ENCODE results near the gene MRPL21.

Gene MRPL21

DNA sequence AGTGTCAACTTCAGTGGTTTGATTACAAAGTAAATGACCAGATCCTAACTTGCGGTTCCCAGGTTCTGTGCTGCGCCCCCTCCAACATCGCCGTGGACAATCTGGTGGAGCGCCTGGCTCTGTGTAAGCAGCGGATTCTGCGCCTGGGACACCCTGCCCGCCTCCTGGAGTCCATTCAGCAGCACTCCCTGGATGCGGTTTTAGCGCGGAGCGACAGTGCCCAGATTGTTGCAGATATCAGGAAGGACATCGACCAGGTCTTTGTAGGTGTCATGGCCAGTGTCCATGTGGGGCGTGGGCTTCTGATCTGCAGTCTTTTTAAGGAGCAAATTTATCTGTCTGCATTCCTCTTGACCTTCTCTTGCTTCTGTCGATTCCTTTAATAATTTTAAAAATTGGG lies 11.1 kb upstream of the MRPL21 start:
- H3K4me1 ChIP-seq, result peaks cover 0 to 6% (median 0%) of the 10 kb centered on the region in 4 donors
- no peak for DNase-seq
- H3K9me3 ChIP-seq, result no peaks in the 10 kb centered on the region
- no peak overlapping the region for H3K27ac ChIP-seq
- no peaks in the 10 kb centered on the region for H3K27me3 ChIP-seq
- H3K36me3 ChIP-seq, result peaks cover 81 to 96% (median 88%) of the 10 kb centered on the region in 3 donors
- no peak overlapping the region for H3K4me3 ChIP-seq
- TF ChIP-seq, protein P1, sequence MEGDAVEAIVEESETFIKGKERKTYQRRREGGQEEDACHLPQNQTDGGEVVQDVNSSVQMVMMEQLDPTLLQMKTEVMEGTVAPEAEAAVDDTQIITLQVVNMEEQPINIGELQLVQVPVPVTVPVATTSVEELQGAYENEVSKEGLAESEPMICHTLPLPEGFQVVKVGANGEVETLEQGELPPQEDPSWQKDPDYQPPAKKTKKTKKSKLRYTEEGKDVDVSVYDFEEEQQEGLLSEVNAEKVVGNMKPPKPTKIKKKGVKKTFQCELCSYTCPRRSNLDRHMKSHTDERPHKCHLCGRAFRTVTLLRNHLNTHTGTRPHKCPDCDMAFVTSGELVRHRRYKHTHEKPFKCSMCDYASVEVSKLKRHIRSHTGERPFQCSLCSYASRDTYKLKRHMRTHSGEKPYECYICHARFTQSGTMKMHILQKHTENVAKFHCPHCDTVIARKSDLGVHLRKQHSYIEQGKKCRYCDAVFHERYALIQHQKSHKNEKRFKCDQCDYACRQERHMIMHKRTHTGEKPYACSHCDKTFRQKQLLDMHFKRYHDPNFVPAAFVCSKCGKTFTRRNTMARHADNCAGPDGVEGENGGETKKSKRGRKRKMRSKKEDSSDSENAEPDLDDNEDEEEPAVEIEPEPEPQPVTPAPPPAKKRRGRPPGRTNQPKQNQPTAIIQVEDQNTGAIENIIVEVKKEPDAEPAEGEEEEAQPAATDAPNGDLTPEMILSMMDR (IDR thresholded peaks at IDR 0.05), result no peak
- intact Hi-C loops (cut with DNase I; ENCODE audit: low total_unique reads), result no loop called here

DNA sequence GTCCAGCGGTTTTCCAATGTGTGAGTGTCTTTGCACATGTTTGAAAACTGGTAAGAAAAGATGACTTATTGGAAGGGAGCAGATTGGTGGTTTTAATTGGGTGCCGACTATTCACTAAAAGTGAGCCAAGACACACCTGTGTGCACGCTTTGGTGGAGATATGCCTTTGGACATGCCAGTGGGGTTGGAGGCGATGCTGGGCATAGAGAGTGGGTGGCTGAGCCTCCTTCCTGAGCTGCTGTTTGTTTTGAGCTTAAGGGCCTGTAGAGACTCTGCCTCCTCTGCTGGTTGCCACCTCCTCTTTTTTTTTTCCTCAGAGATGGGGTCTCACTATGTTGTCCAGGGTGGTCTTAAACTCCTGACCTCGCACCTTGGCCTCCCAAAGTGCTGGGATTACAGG lies 9.6 kb upstream of the MRPL21 start:
- Histone ChIP-seq H3K4me3 (no peak overlapping the region), H3K36me3 (peaks cover 82 to 96% (median 92%) of the 10 kb centered on the region in 3 donors), H3K9me3 (no peaks in the 10 kb centered on the region), H3K27ac (no peak overlapping the region), H3K4me1 (peaks cover 0 to 6% (median 0%) of the 10 kb centered on the region in 4 donors), H3K27me3 (no peaks in the 10 kb centered on the region)
- no peak for DNase-seq
- TF ChIP-seq, protein P1 (IDR thresholded peaks at IDR 0.05), result no peak
- intact Hi-C loops (cut with DNase I; ENCODE audit: low total_unique reads), result no loop called here

DNA sequence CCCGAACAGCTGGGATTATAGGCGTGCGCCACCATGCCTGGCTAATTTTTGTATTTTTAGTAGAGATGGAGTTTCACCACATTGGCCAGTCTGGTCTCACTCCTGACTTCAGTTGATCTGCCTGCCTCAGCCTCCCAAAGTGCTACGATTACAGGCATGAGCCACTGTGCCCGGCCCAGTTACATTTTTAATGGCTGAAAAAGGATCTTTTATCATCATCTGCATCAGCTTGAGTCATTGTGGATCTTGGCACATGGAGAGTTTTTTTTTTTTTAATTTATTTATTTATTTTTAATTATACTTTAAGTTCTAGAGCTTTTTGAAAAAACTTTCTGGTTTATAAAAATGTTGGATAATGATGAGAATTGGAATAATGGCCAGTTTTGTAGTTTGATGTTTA lies 8.6 kb upstream of the MRPL21 start:
- no peaks in the 10 kb centered on the region for H3K27me3 ChIP-seq
- intact Hi-C loops (cut with DNase I; ENCODE audit: low total_unique reads), result no loop called here
- TF ChIP-seq, protein P1 (IDR thresholded peaks at IDR 0.05), result no peak
- peaks cover 0 to 6% (median 0%) of the 10 kb centered on the region in 4 donors for H3K4me1 ChIP-seq
- no peak overlapping the region for H3K4me3 ChIP-seq
- H3K36me3 ChIP-seq, result peaks cover 83 to 96% (median 92%) of the 10 kb centered on the region in 3 donors
- H3K9me3 ChIP-seq, result no peaks in the 10 kb centered on the region
- H3K27ac ChIP-seq, result no peak overlapping the region
- DNase-seq, result no peak

- TF ChIP-seq, protein P1 (IDR thresholded peaks at IDR 0.05), result no peak
- H3K27me3 ChIP-seq, result no peaks in the 10 kb centered on the region
- H3K9me3 ChIP-seq, result no peaks in the 10 kb centered on the region
- peaks cover 0 to 6% (median 0%) of the 10 kb centered on the region in 4 donors for H3K4me1 ChIP-seq
- no peak for DNase-seq
- intact Hi-C loops (cut with DNase I; ENCODE audit: low total_unique reads), result no loop called here
- no peak overlapping the region for H3K4me3 ChIP-seq
- H3K27ac ChIP-seq, result no peak overlapping the region
- H3K36me3 ChIP-seq, result peaks cover 84 to 96% (median 88%) of the 10 kb centered on the region in 3 donors
Measured at GRCh38 chr11:68911731-68912130, 8.1 kb upstream of the MRPL21 start.

- no peaks in the 10 kb centered on the region for H3K27me3 ChIP-seq
- H3K9me3 ChIP-seq, result no peaks in the 10 kb centered on the region
- H3K4me1 ChIP-seq, result peaks cover 0 to 8% (median 2%) of the 10 kb centered on the region in 4 donors
- TF ChIP-seq, protein P1 (IDR thresholded peaks at IDR 0.05), result no peak
- intact Hi-C loops (cut with DNase I; ENCODE audit: low total_unique reads), result no loop called here
- no peak overlapping the region for H3K4me3 ChIP-seq
- peaks cover 77 to 91% (median 80%) of the 10 kb centered on the region in 3 donors for H3K36me3 ChIP-seq
- DNase-seq, result no peak
- H3K27ac ChIP-seq, result no peak overlapping the region
Measured at GRCh38 chr11:68910965-68911364, 7.3 kb upstream of the MRPL21 start.

GRCh38 chr11:68908273-68908672 lies 4.6 kb upstream of the MRPL21 start:
- TF ChIP-seq, protein P1 (IDR thresholded peaks at IDR 0.05), result no peak
- Histone ChIP-seq H3K4me3 (no peak overlapping the region), H3K27me3 (no peaks in the 10 kb centered on the region), H3K36me3 (peaks cover 53 to 64% (median 55%) of the 10 kb centered on the region in 3 donors), H3K27ac (no peak overlapping the region), H3K9me3 (no peaks in the 10 kb centered on the region), H3K4me1 (peaks cover 0 to 24% (median 15%) of the 10 kb centered on the region in 4 donors)
- DNase-seq, result no peak
- intact Hi-C loops (cut with DNase I; ENCODE audit: low total_unique reads), result loop anchor here (10.0 kb wide), 1 partner anchor 177 kb away; no protein-coding TSS in a partner anchor

Measured in tibial artery (tissue), 4 donors.